ENCODE data around the gene MYO18B. TPM values are rescaled to one million over a fixed set of nuclear protein-coding genes. Genes with fewer than 3 reads are reported as not detected.

MYO18B gene
- total RNA-seq, 1 experiment from 2014 or later = 0.05 TPM

DNA sequence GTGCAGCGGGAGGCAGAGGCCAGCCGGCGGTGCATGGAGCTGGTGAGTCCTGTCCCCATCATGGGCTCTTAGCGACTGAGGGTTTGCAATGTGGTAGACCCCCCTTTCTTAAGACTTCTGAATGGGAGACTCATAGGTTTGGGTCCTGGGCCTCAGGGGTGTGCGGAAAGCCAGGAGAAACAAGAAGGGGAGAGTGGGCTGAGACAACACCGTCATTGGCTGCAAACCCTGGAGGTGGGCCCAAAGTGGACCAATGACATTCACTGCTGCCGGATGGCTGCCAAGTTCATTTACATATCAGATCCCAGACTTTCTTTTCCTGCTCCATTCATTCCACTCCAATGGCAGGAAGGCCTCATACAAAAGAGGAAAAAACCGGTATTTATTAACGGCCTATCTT, 213.3 kb downstream of the MYO18B start:
- ATAC-seq (no peak), DNase-seq (ENCODE audit: low read depth, low spot score) (no peak)
- Histone ChIP-seq H3K4me2 (ENCODE audit: low read length) (no peak overlapping the region), H3K4me3 (replicated peaks in 1 of 2; ENCODE audit: low read depth in 1 of 2, low read length in 2 of 2) (no peak overlapping the region), H4K20me1 (ENCODE audit: insufficient read depth) (no peaks in the 10 kb centered on the region), H3K9ac (ENCODE audit: low read length) (no peak overlapping the region), H3K27me3 (ENCODE audit: insufficient read depth, low read length) (peaks cover 62% of the 10 kb centered on the region), H3K27ac (ENCODE audit: low read depth, low read length) (no peak overlapping the region), H3K9me3 (ENCODE audit: control insufficient read depth in 1 of 2, insufficient read depth in 1 of 2, low read depth in 1 of 2, low read length in 2 of 2) (no peaks in the 10 kb centered on the region), H3K79me2 (ENCODE audit: insufficient read depth, low read length) (no peaks in the 10 kb centered on the region), H3K36me3 (ENCODE audit: control insufficient read depth in 1 of 2, insufficient read depth in 2 of 2, low read length in 2 of 2) (no peaks in the 10 kb centered on the region), H3K4me1 (ENCODE audit: control insufficient read depth in 1 of 2, insufficient read depth in 2 of 2, low read length in 2 of 2) (no peaks in the 10 kb centered on the region), H3K9me2 (ENCODE audit: insufficient read depth) (no peaks in the 10 kb centered on the region), H2AFZ (ENCODE audit: low read depth, low read length, poor library complexity, severe bottlenecking) (no peak overlapping the region)
- POLR2A ChIA-PET = no interaction called here
- intact Hi-C loops (cut with micrococcal nuclease) = no loop called here
- TF ChIP-seq EZH2phosphoT487 (IDR thresholded peaks at IDR 0.05; ENCODE audit: borderline replicate concordance) (no peak), JUND (IDR thresholded peaks at IDR 0.05) (no peak), SRF (IDR thresholded peaks at IDR 0.05; ENCODE audit: low read depth) (no peak), ZFX (IDR thresholded peaks at IDR 0.05) (no peak), CEBPB (IDR thresholded peaks at IDR 0.05; ENCODE audit: low read depth) (no peak), EGR1 (IDR thresholded peaks at IDR 0.05; ENCODE audit: low read depth) (no peak), POLR2AphosphoS5 (IDR thresholded peaks at IDR 0.05; ENCODE audit: low read depth, low read length) (no peak), SP1 (IDR thresholded peaks at IDR 0.05; ENCODE audit: low read depth) (no peak), ZNF274 (IDR thresholded peaks at IDR 0.05; ENCODE audit: low read depth, low read length) (no peak)
- TF ChIP-seq, protein P1, sequence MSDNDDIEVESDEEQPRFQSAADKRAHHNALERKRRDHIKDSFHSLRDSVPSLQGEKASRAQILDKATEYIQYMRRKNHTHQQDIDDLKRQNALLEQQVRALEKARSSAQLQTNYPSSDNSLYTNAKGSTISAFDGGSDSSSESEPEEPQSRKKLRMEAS (IDR thresholded peaks at IDR 0.05) = no peak
- TF ChIP-seq, protein P2, sequence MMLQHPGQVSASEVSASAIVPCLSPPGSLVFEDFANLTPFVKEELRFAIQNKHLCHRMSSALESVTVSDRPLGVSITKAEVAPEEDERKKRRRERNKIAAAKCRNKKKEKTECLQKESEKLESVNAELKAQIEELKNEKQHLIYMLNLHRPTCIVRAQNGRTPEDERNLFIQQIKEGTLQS (IDR thresholded peaks at IDR 0.05) = no peak
- BruUV-seq (replicated peaks) = no TSS peak
- CTCF ChIA-PET = no interaction called here
- RAD21 ChIA-PET (ENCODE audit: low non-redundant PET in 1 of 2, low total read pairs in 2 of 2, uncharacterized antibody in 2 of 2, unreplicated experiment in 2 of 2) = no interaction called here

DNA sequence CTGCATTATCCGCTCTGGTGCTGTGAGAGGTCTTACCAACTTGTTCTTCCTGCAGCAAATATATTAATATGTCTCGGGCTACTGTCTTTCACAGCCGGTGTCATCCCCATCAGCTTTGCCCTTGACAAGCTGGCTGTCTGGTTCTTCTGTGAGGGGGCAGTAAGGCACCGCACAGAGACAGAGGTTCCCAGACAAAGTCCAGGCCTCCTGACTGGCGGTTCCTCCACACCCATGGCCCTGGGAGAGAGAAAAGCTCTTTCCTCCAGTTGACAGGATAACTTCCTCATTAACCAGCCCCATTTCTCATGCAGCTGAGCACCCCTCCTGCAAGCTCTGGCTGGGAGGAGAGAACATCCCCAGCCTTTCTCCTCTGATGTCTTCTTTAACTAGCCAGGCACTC, 214.8 kb downstream of the MYO18B start:
- no TSS peak for BruUV-seq (replicated peaks)
- POLR2A ChIA-PET = no interaction called here
- no peak overlapping the region for H2AFZ ChIP-seq (ENCODE audit: low read depth, low read length, poor library complexity, severe bottlenecking)
- no peaks in the 10 kb centered on the region for H3K36me3 ChIP-seq (ENCODE audit: control insufficient read depth in 1 of 2, insufficient read depth in 2 of 2, low read length in 2 of 2)
- intact Hi-C loops (cut with micrococcal nuclease) = no loop called here
- H3K9ac ChIP-seq (ENCODE audit: low read length) = no peak overlapping the region
- H3K27me3 ChIP-seq (ENCODE audit: insufficient read depth, low read length) = peaks cover 75% of the 10 kb centered on the region
- no peak overlapping the region for H3K4me2 ChIP-seq (ENCODE audit: low read length)
- DNase-seq (ENCODE audit: low read depth, low spot score) (no peak), ATAC-seq (no peak)
- TF ChIP-seq CBX3 (IDR thresholded peaks at IDR 0.05; ENCODE audit: low read depth) (no peak), JUND (IDR thresholded peaks at IDR 0.05) (no peak), ZFX (IDR thresholded peaks at IDR 0.05) (no peak), YY1 (IDR thresholded peaks at IDR 0.05; ENCODE audit: extremely low read depth, insufficient replicate concordance, low read depth, low read length) (no peak), POLR2AphosphoS5 (IDR thresholded peaks at IDR 0.05; ENCODE audit: low read depth, low read length) (no peak)
- no peak overlapping the region for H3K4me3 ChIP-seq (replicated peaks in 1 of 2; ENCODE audit: low read depth in 1 of 2, low read length in 2 of 2)
- no peaks in the 10 kb centered on the region for H3K4me1 ChIP-seq (ENCODE audit: control insufficient read depth in 1 of 2, insufficient read depth in 2 of 2, low read length in 2 of 2)
- no peaks in the 10 kb centered on the region for H3K9me3 ChIP-seq (ENCODE audit: control insufficient read depth in 1 of 2, insufficient read depth in 1 of 2, low read depth in 1 of 2, low read length in 2 of 2)
- RAD21 ChIA-PET (ENCODE audit: low non-redundant PET in 1 of 2, low total read pairs in 2 of 2, uncharacterized antibody in 2 of 2, unreplicated experiment in 2 of 2) = no interaction called here
- H3K9me2 ChIP-seq (ENCODE audit: insufficient read depth) = no peaks in the 10 kb centered on the region
- H3K27ac ChIP-seq (ENCODE audit: low read depth, low read length) = no peak overlapping the region
- CTCF ChIA-PET = no interaction called here
- no peaks in the 10 kb centered on the region for H3K79me2 ChIP-seq (ENCODE audit: insufficient read depth, low read length)
- no peaks in the 10 kb centered on the region for H4K20me1 ChIP-seq (ENCODE audit: insufficient read depth)
